Stimulated activated CD8-positive, alpha-beta memory T cell treated with anti-CD3 and anti-CD28 coated beads, Interleukin-15, amount 100 ng/mL, for 4 hours (primary cell): Measurements from ENCODE around the gene NUB1.
A peak's percentile ranks its signal among the peaks of the same experiment; 100 is the strongest.
"Not testable (repeated sequence)": the region's sequence is repeated elsewhere in the genome, so short reads cannot be mapped to it uniquely, and the experiment has no call there.

ENCODE experiments used
- DNase-seq, 2 donors: peaks; one replicate each; pipeline ENCODE4 v3.0.0-alpha.2; 2020; ENCODE audit warnings: low read depth in 2 of 2

NUB1 gene, protein sequence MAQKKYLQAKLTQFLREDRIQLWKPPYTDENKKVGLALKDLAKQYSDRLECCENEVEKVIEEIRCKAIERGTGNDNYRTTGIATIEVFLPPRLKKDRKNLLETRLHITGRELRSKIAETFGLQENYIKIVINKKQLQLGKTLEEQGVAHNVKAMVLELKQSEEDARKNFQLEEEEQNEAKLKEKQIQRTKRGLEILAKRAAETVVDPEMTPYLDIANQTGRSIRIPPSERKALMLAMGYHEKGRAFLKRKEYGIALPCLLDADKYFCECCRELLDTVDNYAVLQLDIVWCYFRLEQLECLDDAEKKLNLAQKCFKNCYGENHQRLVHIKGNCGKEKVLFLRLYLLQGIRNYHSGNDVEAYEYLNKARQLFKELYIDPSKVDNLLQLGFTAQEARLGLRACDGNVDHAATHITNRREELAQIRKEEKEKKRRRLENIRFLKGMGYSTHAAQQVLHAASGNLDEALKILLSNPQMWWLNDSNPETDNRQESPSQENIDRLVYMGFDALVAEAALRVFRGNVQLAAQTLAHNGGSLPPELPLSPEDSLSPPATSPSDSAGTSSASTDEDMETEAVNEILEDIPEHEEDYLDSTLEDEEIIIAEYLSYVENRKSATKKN

DNA sequence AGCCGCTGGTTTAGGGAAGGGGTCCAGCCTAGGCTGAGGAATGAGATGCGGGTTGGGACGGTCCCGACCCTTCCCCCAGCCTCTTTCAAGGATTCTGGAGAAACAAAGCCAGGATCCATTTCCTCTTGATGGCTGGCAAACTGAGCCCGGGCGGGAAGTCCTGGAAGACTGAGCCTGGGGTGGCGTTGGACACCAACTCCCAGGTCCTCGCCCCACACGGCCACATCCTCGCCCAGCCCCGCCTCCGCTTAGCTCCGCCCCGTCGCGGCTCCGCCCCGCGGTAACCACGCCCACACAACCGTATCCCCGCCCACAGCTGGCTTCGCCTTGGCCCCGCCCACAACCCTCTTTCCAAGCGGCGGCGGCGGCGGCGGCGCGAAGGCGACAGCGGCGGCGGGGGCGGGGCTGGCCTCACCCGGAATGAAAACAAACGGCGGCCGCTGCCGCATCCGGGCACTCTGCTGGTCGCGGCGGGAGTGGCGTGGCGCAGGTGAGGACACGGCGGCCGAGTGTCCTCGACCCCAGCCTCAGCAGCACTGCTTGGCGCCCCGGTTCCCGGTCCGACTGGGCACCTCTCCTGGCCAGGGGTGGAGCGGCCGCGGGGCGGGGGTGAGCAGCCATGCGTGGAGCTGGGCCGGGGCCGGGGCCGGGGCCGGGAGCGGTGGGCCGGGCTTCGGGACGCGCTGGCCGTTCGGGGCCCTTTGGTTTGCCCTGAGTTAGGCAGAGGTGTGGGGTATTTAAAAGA lies at the start of gene NUB1:
Gene NUB1, plus strand, starts transcription at position 456 of the 745 bp plus-strand sequence. CDS start 3,538 bp downstream, outside the sequence.
- DNase-seq: peak; percentile 79 to 82

DNA sequence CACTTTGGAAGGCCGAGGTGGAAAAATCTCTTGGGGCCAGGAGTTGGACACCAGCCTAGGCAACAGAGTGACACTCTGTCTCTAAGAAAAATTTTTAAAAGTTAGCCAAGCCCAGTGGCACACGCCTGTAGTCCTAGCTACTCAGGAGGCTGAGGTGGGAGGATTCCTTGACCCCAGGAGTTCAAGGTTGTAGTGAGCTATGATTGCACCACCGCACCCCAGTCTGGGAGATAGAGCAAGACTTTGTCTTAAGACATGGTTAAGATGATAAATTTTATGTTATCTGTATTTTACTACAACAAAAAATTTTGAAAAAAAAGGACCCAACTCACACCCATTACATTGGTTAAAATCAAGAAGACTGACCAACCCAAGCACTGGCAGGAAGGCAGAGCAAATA lies 48.8 kb upstream of the NUB1 start:
- DNase-seq: no peak

DNA sequence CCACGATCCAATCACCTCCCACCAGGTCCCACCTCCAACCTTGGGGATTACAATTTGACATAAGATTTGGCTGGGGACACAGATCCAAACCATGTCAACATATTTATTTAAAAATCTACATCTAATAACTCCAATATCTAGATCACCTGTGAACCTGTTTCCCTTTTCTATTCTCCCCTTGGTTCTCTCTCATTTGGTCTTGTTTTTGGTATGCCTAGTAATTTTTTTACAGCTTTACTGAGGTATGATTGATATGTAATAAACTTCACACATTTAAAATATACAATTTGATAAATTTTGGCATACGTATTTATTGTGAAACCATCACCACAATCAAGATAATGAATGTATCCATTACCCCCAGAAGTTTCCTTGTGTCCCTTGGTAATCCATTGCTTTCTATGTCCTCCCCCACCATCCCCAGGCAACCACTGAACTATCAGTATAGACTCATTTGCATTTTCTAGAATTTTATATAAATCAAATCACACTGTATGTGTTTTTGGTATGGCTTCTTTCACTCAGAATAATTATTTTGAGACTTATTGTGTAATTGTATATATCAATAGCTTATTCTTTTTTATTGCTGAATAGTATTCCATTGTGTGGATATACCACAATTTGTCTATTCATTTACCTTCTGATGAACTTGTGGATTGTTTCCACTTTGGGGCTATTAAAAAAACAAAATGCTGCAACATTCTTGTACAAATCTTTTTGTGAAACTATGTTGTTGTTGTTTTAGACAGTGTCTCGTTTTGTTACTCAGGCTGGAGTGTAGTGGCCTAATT lies 45.2 kb upstream of the NUB1 start:
- DNase-seq: no peak

DNA sequence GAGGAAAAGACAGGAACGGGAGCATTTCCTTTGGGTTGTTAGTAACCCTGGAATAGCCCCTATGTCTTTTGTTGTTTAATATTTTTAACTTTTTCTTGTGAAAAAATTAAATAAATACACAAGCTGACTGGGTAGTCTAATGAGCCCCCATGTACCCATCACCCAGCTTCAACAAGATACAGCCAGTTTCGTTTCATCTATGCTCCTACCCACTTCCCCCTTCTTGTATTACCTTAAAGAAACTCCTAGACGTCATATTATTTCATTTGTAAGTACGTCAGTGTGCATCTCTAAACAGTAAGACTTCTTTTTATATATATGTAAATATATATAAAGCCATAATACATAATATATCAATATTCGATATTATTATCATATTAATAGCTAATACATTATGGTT lies 42.8 kb upstream of the NUB1 start:
- no peak for DNase-seq

DNA sequence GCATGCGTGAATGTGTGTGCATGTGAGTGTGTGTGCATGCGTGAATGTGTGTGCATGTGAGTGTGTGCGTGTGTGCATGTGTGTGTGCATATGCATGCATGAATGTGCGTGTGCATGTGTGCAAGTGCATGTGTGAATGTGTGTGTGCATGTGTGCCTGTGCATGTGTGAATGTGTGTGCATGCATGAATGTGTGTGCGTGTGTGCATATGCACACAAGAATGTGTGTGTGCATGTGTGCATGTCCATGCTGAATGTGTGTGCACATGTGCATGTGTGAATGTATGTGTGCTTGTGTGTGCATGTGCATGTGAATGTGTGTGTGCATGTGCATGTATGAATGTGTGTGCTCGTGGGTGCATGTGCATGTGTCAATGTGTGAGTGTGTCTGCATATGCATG lies 42.1 kb upstream of the NUB1 start:
- DNase-seq: no peak

DNA sequence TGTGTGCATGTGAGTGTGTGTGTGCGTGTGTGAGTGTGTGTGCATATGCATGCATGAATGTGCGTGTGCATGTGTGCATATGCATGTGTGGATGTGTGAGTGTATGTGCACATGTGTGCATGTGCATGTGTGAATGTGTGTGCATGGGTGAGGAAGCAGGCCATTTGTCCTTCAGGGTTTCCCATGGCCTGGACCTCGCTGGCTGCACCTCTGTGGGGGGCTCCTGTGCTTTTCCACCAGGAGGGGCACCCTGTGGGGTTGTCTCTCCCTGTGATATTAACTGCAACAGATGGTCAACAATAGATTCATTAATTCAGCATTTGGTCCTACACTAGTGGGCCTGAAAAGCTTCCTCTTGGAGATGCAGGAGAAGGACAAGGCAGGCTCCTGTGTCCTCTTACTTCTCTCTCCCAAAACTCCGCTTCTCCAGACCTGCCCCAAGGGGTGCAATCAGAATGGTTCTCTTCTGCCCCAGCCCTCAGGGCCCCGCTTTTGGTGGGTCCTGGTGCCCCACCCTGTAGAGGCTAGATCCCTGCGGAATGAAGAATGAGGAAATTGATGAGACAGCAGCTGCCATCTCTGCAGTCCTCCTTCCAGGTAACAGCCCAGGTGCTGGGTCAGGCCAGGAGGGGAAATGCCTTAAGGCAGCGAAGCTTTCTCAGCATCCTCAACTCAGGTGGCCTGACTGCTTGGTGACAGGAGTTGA lies 41.5 kb upstream of the NUB1 start:
- no peak for DNase-seq

DNA sequence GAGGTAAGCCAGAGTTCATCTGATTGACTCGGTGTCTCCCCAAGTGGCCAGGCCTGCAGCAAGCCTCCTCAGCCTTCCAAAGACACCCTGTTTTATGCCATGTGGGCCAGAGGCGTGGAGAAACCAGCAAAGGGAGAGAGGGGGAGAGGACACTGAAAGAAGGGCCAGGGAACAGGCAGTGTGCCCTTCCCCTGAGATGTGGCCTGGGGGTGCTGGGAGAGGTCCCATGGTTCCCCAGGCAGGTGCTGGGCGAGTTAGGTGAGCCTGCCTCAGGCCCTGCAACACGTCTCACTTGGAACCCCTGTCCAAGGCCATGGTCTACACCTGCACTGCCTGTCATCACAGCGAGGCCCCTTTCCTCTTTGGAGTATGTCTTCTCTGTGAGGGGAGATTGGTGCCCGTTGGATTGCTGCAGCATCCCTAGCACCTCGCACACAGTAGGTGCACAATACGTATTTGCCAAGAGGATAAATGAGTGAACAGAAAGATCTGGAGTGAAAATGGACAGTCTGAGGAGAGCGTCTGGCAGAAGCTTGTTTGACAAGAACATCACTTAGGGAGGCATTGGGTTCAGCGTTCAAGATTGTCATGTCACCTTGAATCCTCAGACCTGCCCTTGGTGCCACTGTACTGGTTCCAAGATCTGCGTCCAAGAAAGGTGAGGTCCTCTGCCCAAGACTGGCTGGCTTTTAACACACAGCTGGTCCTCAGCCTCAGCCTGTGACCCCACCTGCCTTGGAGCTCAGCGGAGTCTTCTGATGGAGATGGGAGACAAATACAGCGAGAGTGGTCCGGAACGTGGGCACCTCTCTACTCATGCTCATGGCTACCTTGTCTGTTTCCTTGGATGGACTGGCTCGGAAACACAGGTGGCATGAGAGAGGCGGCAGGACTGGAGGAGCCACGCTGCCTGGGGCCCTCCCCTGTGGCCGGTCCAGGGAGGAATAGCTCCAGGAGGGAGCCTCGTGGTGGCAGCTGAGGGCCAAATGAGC lies 39.8 kb upstream of the NUB1 start:
- DNase-seq: no peak

DNA sequence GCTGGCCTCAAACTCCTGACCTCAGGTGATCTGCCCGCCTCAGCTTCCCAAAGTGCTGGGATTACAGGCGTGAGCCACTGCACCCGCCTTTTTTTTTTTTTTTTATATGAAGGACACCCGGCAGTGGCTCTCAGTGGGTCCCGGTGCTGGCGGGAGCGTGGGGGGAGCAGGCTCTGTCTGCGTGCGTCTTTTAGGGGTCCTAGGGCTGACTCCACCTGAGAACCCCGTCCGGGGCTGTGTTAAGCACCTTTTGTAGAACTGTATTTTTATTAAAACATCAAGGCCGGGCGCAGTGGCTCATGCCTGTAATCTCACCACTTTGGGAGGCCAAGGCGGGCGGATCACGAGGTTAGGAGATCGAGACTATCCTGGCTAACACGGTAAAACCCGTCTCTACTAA lies 37.4 kb upstream of the NUB1 start:
- not testable (repeated sequence) for DNase-seq

DNA sequence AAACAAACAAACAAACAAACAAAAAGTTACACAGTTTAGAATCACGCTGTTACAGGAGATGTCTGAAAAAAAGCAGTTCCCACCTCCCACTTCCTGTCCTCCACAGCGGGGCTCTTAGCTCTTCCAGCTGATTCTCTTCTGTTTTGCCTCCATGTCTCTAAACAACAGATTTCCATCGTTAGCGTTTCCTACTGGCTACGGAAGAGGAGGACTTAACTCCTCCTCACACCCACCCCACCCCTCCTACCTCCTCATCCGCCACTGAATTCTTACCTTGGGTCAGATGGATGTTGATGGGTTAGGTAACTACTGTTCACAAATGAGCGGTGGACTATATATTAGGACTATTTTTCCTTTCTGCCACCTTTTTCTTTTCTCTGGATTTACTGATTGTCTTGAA lies 36.8 kb upstream of the NUB1 start:
- no peak for DNase-seq

DNA sequence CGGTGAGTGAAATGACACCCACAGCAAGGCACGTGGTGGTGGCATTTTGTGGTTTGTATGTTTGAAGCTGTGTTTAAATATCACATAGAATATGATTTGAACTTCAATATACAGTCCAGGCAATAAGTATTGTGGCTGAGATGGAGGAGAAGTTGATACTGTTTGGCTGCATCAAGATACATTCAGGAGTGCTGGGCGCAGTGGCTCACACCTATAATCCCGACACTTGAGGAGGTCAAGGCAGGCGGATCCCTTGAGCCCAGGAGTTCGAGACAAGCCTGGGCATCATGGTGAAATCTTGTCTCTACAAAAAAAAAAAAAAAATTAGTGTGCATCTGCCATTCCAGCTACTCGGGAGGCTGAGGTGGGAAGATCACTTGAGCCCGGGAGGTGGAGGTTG lies 35.2 kb upstream of the NUB1 start:
- DNase-seq: no peak

DNA sequence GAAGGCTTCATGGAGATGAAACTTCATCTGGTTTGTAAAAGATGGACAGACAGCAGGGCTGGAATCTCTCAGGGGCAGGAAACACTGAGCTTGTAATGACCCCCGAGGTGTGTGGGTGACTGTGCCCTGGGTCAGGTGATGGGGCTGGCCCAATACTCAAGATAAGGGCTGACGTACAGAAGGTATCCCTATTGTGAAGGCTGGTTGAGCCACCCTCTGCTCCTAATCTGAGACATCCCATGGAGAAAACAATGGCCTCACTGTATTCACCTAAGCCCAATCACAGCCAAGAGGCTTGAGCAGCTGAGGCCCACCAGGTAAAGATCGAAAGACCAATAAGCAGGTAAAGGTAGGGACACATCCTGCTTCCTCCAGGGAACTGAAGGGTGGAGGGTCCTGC lies 34.8 kb upstream of the NUB1 start:
- no peak for DNase-seq

DNA sequence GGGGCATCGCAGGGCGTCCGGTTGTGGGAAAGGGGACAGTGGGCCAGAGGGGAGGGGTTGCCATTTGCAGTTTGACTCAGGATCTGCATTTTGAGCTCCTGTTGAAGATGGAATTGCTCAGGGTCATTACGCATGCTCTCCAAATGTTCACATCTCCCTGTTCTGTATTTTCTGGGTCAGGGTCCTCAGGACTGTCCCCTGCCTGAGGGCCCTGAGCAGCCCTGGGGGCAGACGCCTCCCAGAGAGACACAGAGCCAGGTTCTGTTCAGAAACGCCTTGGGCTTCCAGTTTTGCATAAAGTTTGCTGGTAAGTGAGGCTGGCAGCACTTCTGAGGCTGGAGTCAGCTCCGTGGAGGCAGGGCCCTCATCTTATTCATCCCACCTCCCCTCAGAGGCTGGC lies 34.1 kb upstream of the NUB1 start:
- DNase-seq: no peak

DNA sequence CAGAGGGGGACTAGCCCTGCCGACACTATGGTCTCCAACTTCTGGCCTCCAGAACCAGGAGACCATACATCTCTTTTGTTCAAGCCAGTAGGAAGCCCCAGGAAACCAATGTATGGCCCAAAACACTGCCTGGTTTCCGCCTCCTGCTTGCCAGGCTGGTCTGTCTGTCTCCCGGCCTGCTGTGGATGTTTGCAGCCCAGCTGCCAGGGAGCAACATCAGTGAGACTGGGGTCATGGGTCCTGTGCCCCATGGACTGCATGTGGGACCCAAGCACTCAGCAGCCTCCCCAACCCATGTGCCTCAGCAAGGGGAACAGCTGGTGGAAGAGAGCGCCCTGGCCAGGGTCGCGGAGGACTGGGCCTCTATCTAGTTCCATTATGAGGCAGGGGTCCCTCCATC lies 33.4 kb upstream of the NUB1 start:
- DNase-seq: no peak

DNA sequence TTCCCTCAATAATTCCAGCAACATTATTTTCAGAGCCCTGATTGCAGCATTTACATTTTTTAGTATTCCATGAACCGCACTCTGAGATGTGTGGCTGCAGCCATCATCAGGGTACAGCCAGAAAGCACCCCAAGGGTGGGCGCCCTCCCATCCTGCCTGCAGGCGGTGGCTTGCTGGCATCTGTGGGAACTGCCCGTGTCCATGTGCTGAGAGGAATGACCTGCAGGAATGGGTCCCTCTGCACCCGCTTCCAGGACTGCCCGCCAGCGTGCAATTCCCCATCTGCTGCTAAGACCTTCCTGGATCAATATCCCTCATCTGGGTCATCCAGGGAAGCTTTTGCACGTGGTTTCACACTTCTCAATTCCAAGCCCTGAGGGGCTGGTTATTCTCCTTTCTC lies 32.8 kb upstream of the NUB1 start:
- no peak for DNase-seq

DNA sequence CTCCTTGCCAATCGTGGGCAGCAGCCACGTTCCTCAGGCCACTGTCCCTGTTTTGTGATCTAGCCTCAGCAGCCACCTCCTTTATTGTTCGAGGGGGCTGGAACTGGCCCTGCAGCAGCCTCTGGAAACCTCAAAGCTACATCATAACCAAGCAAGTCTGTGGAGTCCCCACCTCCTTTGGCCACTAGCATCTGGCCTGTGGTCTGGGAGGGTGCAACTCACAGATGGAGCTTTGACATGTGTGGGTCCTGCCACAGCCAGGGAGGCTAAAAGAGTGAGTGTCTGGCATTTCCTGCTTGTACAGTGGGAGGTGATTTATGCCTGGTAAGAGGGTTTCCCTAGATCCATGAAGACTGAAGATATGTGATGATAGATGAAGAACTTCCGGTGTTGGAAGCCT lies 32.3 kb upstream of the NUB1 start:
- DNase-seq: no peak

DNA sequence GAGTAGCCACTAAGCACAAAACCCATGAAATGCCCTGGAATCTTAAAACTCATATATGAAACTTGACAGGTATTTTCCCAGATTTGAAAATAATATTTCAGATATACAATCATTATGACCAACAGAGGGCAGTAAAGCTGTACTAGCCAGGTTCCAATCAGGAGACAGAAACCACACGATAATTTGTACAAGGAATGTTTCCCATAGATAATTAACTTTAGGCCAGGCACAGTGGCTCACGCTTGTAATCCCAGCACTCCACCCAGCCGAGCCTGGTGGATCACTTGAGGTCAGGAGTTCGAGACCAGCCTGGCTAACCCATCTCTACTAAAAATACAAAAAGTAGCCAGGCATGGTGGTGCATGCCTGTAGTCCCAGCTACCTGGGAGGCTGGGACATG lies 31.0 kb upstream of the NUB1 start:
- no peak for DNase-seq

DNA sequence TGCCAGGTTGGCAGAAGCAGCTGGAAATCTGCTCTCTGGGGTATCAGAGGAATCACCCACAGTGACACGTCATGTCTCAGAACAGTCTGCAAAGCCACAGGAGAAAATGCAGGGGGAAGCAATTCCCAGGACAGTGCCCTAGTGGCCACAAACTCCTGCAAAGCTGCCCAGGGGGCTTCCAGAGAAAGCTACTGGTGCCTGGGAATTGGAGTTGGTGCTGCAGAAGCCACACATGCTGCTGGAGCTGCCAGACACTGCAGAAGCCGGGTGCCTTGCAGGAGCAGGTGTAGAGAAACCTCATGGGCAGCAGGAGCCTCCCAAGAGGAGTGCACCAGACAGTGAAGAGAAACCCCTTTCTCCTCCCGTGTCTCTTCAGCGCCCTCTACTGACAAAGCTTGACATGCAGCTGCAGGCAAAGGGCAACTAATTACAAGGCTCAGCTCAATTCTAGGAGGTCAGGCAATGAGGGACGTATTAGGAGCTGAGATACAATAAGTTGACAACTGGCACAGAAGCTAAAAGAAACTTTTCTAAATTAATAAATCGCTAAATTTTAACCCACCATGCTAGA lies 30.2 kb upstream of the NUB1 start:
- no peak for DNase-seq

DNA sequence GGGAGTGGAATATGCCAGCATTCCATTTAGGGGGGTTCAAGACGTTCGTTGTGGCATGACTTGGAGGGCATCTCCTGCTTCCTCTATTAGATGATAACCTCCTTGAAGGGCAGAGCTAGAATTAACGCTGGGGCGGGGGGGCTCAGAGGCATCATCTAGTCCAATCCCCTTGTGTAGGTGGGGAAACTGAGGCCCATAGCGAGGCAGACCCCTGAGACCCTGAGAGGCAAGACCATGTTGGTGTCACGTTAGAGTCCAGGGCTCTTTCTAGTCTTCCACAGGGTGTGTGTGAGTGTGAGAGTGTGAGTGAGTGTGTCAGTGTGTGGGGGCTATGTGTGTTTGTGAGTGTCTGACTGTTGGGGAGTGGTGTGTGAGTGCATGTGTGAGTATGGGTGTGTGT lies 29.3 kb upstream of the NUB1 start:
- no peak for DNase-seq

DNA sequence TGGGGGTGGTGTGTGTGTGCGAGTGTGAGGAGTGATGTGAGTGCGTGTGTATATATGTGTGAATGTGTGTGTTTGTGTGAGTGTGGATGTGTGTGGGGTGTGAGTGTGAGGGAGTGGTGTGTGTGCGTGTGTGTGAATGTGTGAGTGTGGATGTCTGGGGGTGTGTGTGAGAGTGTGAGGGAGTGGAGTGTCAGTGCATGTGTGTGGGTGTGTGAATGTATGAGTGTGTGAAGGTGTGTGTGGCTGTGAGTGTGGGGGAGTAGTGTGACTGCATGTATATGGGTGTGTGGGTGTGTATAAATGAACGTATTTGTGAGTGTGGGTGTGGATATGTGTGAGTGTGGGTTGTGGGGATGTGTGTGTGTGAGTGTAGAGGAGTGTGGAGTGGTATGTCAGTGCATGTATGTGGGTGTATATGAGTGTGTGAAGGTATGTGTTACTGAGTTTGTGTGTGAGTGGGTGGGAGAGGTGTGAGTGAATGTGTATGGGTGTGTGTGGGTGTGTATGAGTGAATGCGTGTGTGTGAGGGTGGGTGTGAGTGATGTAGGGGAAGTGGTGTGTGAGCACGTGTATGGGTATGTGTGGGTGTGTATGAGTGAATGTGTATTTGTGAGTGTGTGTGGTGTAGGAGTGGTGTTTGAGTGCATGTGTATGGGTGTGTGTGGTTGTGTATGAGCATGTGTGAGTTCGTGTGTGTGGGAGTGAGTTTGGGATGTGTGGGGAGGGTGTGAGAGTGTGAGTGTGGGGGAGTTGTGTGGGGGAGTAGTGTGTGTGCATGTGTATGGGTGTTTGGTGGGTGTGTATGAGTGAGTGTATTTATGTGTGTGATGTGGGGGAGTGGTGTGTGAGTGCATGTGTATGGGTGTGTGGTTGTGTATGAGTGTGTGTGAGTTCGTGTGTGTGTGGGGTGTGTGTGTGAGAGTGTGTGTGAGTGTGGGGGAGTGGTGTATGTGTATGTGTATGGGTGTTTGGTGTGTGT lies 28.5 kb upstream of the NUB1 start:
- no peak for DNase-seq
